HepG2 (cell line): ENCODE data around the gene POLRMT. TPM values are rescaled to one million over a fixed set of nuclear protein-coding genes. Genes with fewer than 3 reads are reported as not detected.

Experiments
- polyA plus RNA-seq, 8 experiments: library from polyadenylated mRNA; depleted of rRNA in 3 of 8; stranded (reverse) in 7 of 8; unstranded in 1 of 8; fragments of >200 nt; fragmentation: Illumina TruSeq in 4 of 8; extraction: Trizol in 4 of 8; gene quantifications; 2 replicates each; pipeline versions ENCODE4 v1.2.1 to v1.2.3, GENCODE V29; 2011 to 2016; ENCODE audit warnings: low read depth in 4 of 8, missing spikeins in 1 of 8, mixed read lengths in 1 of 8; ENCODE audit not compliant: insufficient read depth in 1 of 8
- total RNA-seq, 5 experiments: library from RNA; depleted of rRNA; stranded (reverse); fragments of >200 nt; fragmentation: Illumina TruSeq; extraction: Trizol; gene quantifications; 2 replicates each; pipeline ENCODE4 v1.2.3, GENCODE V29; 2016; ENCODE audit warnings: low read depth in 1 of 5

Gene POLRMT
- total and polyA plus RNA-seq, 2 of the 13 experiments (the other 11 are each of a cell fraction or from before 2014, with no cell fraction given), result 78.0 to 101 TPM

Other genes with a start within 250 kb of the POLRMT start
- gene C2CD4C, start 224.4 kb downstream of the POLRMT start, total RNA-seq (2016; rRNA removed; fragmentation: Illumina TruSeq; extraction: Trizol), result not detected in 2 replicates
- gene C2CD4C, start 224.4 kb downstream of the POLRMT start, polyA plus RNA-seq (2011; rRNA removed), result not detected in 2 replicates
- gene SHC2, start 172.5 kb downstream of the POLRMT start, total RNA-seq (2016; rRNA removed; fragmentation: Illumina TruSeq; extraction: Trizol), result 4.8 and 9.0 TPM in 2 replicates
- 18.3 and 35.8 TPM in 2 replicates for gene SHC2, start 172.5 kb downstream of the POLRMT start, polyA plus RNA-seq (2011; rRNA removed)
- 0.21 and 0.33 TPM in 2 replicates for gene MADCAM1, start 137.1 kb downstream of the POLRMT start, total RNA-seq (2016; rRNA removed; fragmentation: Illumina TruSeq; extraction: Trizol)
- gene MADCAM1, start 137.1 kb downstream of the POLRMT start, polyA plus RNA-seq (2011; rRNA removed), result 0.29 and 0.39 TPM in 2 replicates
- 4.2 and 6.2 TPM in 2 replicates for gene TPGS1, start 126.0 kb downstream of the POLRMT start, total RNA-seq (2016; rRNA removed; fragmentation: Illumina TruSeq; extraction: Trizol)
- gene TPGS1, start 126.0 kb downstream of the POLRMT start, polyA plus RNA-seq (2011; rRNA removed), result 1.1 and 2.0 TPM in 2 replicates
- gene CDC34, start 101.8 kb downstream of the POLRMT start, total RNA-seq (2016; rRNA removed; fragmentation: Illumina TruSeq; extraction: Trizol), result 119 and 138 TPM in 2 replicates
- 140 and 150 TPM in 2 replicates for gene CDC34, start 101.8 kb downstream of the POLRMT start, polyA plus RNA-seq (2011; rRNA removed)
- not detected in 2 replicates for gene GZMM, start 89.5 kb downstream of the POLRMT start, total RNA-seq (2016; rRNA removed; fragmentation: Illumina TruSeq; extraction: Trizol)
- 0.07 TPM in 1 of 2 replicates, not detected in the other for gene GZMM, start 89.5 kb downstream of the POLRMT start, polyA plus RNA-seq (2011; rRNA removed)
- gene BSG, start 60.9 kb downstream of the POLRMT start, total RNA-seq (2016; rRNA removed; fragmentation: Illumina TruSeq; extraction: Trizol), result 136 and 309 TPM in 2 replicates
- gene BSG, start 60.9 kb downstream of the POLRMT start, polyA plus RNA-seq (2011; rRNA removed), result 754 and 1,057 TPM in 2 replicates
- not detected in 2 replicates for gene HCN2, start 43.7 kb downstream of the POLRMT start, total RNA-seq (2016; rRNA removed; fragmentation: Illumina TruSeq; extraction: Trizol)
- 0.01 and 0.05 TPM in 2 replicates for gene HCN2, start 43.7 kb downstream of the POLRMT start, polyA plus RNA-seq (2011; rRNA removed)
- 0.24 TPM in 1 of 2 replicates, not detected in the other for gene FGF22, start 6.3 kb upstream of the POLRMT start, total RNA-seq (2016; rRNA removed; fragmentation: Illumina TruSeq; extraction: Trizol)
- 0.07 TPM in 1 of 2 replicates, not detected in the other for gene FGF22, start 6.3 kb upstream of the POLRMT start, polyA plus RNA-seq (2011; rRNA removed)
- 18.5 and 34.0 TPM in 2 replicates for gene RNF126, start 29.7 kb upstream of the POLRMT start, total RNA-seq (2016; rRNA removed; fragmentation: Illumina TruSeq; extraction: Trizol)
- gene RNF126, start 29.7 kb upstream of the POLRMT start, polyA plus RNA-seq (2011; rRNA removed), result 23.2 and 24.6 TPM in 2 replicates
- 5.8 and 13.5 TPM in 2 replicates for gene FSTL3, start 42.9 kb upstream of the POLRMT start, total RNA-seq (2016; rRNA removed; fragmentation: Illumina TruSeq; extraction: Trizol)
- gene FSTL3, start 42.9 kb upstream of the POLRMT start, polyA plus RNA-seq (2011; rRNA removed), result 15.6 and 30.9 TPM in 2 replicates
- gene PRSS57, start 61.9 kb upstream of the POLRMT start, total RNA-seq (2016; rRNA removed; fragmentation: Illumina TruSeq; extraction: Trizol), result not detected in 2 replicates
- 0.12 and 0.20 TPM in 2 replicates for gene PRSS57, start 61.9 kb upstream of the POLRMT start, polyA plus RNA-seq (2011; rRNA removed)
- gene PALM, start 75.4 kb upstream of the POLRMT start, total RNA-seq (2016; rRNA removed; fragmentation: Illumina TruSeq; extraction: Trizol), result 9.7 and 10.8 TPM in 2 replicates
- 4.0 and 5.4 TPM in 2 replicates for gene PALM, start 75.4 kb upstream of the POLRMT start, polyA plus RNA-seq (2011; rRNA removed)
- 1.1 and 1.3 TPM in 2 replicates for gene MISP, start 117.6 kb upstream of the POLRMT start, total RNA-seq (2016; rRNA removed; fragmentation: Illumina TruSeq; extraction: Trizol)
- 0.67 and 0.71 TPM in 2 replicates for gene MISP, start 117.6 kb upstream of the POLRMT start, polyA plus RNA-seq (2011; rRNA removed)
- gene PTBP1, start 163.9 kb upstream of the POLRMT start, total RNA-seq (2016; rRNA removed; fragmentation: Illumina TruSeq; extraction: Trizol), result 188 and 195 TPM in 2 replicates
- 288 and 314 TPM in 2 replicates for gene PTBP1, start 163.9 kb upstream of the POLRMT start, polyA plus RNA-seq (2011; rRNA removed)
- 0.07 TPM in 1 of 2 replicates, not detected in the other for gene PLPPR3, start 188.4 kb upstream of the POLRMT start, total RNA-seq (2016; rRNA removed; fragmentation: Illumina TruSeq; extraction: Trizol)
- gene PLPPR3, start 188.4 kb upstream of the POLRMT start, polyA plus RNA-seq (2011; rRNA removed), result 0.16 and 0.17 TPM in 2 replicates
- gene AZU1, start 194.3 kb upstream of the POLRMT start, total RNA-seq (2016; rRNA removed; fragmentation: Illumina TruSeq; extraction: Trizol), result not detected in 2 replicates
- gene AZU1, start 194.3 kb upstream of the POLRMT start, polyA plus RNA-seq (2011; rRNA removed), result 0.08 TPM in 1 of 2 replicates, not detected in the other
- gene PRTN3, start 207.5 kb upstream of the POLRMT start, total RNA-seq (2016; rRNA removed; fragmentation: Illumina TruSeq; extraction: Trizol), result not detected in 2 replicates
- 0.10 TPM in 1 of 2 replicates, not detected in the other for gene PRTN3, start 207.5 kb upstream of the POLRMT start, polyA plus RNA-seq (2011; rRNA removed)
- gene ELANE, start 218.8 kb upstream of the POLRMT start, total RNA-seq (2016; rRNA removed; fragmentation: Illumina TruSeq; extraction: Trizol), result not detected in 2 replicates
- not detected in 2 replicates for gene ELANE, start 218.8 kb upstream of the POLRMT start, polyA plus RNA-seq (2011; rRNA removed)
- gene CFD, start 226.1 kb upstream of the POLRMT start, total RNA-seq (2016; rRNA removed; fragmentation: Illumina TruSeq; extraction: Trizol), result 3.6 and 4.6 TPM in 2 replicates
- 2.3 and 3.9 TPM in 2 replicates for gene CFD, start 226.1 kb upstream of the POLRMT start, polyA plus RNA-seq (2011; rRNA removed)